ENCODE measurements around the gene TNFAIP8.

Gene TNFAIP8

DNA sequence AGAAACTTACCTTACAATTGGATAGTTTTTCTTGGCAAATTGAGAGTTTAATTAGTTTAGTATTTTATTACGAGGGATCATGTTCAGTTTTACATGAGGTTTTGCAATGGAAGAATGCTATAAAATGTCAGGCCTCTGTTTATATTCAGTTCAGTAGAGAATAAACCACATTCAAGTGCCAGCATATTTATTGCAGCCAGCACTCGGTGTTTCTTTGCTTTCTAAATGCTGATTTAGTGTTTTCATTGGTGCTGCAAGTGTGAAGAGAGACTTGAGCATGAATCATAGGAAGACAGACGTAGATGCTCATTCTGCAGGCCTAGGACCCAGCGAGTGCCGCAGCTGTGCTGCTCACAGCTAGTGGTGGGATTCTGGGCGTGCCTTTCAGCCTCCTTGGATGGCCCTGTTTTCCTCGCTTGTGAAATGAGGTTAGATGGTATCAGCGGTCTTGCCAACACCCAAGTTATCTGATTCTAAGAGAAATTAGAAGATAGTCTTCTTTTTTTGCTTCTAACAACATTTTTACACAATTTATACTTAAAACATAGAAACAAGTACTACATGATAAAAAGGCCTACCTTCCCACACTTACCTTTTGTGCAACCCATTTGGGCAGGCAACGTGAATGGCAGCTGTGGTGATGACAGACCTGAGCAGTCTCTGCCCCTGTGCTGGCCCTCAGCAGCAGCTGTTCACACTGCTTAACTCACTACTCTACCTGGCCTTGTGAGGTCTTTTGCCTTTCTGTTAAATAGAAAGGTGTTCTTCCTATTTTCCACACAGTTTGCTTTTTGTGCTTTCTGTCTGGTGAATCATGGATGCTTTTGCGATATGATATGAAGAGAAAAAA, 26.8 kb upstream of the TNFAIP8 start:
- in situ Hi-C loops (cut with MboI; ENCODE audit: low sequenced_read_pairs) = no loop called here

DNA sequence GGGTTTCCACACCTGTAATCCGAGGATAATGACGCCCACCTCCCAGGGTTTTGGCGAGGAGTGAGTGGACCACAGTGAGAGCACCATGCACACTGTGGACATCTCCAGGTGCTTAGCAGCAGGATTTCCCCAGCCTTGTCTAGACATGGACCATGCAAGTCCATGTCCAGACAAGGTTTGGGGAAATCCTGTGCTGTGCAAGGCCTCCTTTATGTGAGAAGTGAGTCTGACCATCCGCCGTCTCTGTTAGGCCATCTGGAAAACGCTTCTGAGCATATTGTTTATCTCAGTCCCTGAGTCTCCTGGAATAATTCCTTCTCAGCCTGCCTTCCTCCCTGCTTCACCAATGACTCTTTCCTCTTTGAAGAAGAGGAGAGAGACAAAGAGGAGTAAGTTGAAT, 26.2 kb upstream of the TNFAIP8 start:
- in situ Hi-C loops (cut with MboI; ENCODE audit: low sequenced_read_pairs) = no loop called here

DNA sequence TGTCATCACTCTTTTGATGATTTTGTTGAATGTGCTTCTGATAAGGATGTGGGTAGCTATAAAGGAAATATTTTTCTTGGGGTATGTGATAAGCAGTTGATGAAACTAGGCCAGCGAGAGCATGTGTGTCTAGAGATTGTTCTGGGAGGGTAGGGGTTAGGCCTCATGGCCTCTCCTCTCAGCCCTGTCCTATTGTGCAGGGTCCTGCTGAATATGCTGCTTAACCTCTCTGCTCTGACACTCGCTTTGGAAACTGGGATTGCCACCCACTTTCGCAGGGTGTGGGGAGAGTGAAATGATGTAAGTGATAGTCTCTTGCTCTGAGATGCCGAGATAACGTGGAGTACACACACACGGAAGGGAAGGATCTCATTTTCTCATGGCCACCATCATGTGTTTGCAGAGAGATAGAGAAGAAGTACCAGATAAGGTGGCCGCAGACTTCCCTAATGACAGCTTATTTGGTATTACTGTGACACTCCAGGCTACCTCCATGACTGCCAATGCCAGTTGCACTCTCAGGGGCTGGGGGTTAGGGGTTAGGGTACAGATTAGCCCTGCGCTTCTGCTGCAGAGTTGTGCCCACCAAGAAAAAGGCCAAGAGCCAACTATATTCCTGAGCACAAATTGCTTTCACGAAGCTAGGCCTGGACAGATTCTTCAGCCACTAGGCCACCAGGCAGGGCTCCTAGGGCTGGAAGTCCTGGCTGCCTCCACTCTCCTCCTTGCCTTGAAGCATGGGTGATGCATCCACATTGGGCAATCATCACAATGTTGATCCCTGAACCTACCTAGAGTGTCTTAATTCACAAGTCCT, 25.2 kb upstream of the TNFAIP8 start:
- in situ Hi-C loops (cut with MboI; ENCODE audit: low sequenced_read_pairs) = no loop called here

DNA sequence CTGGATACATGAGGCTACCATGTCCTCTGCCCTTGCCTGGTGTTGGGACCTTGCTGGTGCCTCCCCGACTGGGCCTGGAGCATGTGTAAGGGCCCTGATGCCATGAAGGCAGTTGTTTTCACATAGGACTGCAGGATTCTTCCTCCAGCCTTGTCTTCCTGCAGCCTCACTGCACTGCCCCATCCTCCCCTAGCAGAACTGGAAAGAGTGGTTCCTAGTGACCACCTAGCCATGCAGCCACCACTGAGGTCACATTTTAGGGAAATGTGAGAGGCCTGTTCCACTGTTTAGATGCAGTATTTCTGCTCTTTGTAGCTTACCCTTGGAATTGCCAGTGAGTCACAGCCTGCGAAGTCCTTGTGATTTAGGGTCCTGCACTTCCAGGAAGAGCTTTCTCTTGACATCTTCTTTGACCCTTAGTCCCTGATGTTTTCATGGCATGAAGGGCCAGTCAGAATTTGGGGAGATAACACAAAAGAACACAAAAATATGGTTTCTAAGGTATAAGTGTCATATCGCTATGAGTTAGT, 24.2 kb upstream of the TNFAIP8 start:
- in situ Hi-C loops (cut with MboI; ENCODE audit: low sequenced_read_pairs) = no loop called here

DNA sequence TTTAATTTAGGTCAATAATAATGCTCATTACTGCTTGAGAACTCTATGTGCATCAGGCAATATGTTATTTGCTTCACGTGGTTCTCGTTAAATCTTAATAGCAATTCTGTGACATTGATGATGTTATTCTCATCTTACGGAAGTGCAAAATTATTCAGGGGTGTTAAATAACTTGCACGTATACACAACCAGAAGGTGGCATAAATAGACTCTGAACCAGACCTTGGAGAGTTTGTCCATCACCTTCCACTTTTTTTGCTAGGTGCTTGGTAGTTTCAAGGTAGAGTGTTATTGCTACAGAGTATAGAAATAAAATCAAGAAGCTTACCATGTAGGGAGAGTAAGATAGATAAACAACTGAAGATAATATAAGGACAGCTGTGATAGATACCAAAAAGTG, 23.6 kb upstream of the TNFAIP8 start:
- in situ Hi-C loops (cut with MboI; ENCODE audit: low sequenced_read_pairs) = no loop called here

DNA sequence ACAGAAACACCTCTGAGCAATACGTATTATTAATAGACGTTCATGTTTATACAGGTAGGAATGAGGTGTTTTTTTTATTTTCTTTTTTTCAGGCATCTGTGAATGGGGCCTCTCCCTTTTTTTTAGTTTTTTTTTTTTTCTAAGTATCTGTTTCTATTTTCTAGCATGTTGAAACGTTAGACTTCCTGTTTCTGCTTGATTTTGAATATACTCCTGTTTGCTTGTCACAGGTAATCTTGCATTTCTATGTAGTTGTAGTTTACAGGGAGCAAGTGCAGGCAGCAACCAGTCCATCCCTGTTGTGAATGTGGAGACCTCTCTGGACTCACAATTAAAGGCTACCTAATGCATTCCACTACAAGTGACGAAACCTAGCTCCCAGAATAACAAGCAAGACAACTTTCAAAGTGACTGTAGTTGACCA, 22.8 kb upstream of the TNFAIP8 start:
- in situ Hi-C loops (cut with MboI; ENCODE audit: low sequenced_read_pairs) = no loop called here

DNA sequence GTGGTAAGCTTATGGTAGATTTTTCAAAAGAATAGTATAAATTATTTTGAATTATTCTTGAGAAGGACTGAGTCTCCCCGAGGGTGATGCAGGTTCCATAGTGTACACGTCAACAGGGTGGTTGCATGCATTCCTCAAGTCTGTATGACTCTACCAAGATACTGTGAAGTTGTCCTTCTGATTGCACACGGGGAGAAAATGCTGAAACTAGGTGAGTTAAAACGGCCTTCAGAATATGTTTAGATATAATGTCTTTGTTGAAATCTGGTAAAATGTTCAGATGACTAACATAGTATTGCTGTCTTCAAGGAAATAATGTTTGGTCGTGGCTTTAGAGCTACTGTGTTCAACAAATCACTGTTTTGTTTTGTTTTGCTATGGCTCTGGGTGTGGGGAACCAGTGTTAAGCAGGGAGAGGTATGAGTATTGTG, 22.4 kb upstream of the TNFAIP8 start:
- in situ Hi-C loops (cut with MboI; ENCODE audit: low sequenced_read_pairs) = no loop called here

DNA sequence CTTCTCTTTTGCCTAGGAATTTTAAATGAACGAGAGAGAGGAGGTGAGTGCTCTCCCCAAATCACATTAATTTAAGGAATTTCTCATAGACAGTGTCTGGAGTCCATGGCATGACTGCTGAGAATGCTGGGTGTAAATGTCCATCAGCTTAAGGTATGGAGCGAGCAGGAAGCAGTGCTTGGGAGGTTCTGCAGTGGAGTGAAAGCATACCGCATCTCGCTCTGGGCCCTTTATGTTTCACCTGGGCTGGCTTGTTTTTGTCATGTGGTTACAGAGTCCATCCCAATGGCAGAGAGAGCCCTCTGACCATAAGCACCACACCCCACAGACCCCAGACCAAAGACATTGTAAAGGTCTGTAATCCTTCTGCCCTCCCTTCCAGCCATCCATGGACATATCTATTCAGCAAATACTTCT, 20.6 kb upstream of the TNFAIP8 start:
- in situ Hi-C loops (cut with MboI; ENCODE audit: low sequenced_read_pairs) = no loop called here

DNA sequence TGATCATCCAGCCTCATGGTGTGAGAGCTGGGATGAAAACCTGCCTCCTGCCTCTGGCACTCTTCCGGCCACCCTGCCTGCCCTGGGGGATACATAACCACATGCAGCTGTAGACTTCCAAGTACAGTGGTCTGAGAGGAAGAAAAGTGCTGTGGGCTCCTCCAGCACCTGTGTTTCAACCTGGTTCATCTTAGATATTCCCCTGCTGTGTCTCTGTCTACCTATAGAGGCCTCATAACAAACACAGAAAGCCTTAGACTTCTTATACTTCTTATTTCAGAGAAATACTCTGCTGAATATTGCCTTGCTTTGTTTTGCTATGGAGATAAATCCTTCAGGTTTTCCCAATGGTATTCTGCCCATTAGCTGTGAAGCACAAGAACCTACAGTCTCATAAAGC, 19.6 kb upstream of the TNFAIP8 start:
- in situ Hi-C loops (cut with MboI; ENCODE audit: low sequenced_read_pairs) = no loop called here

DNA sequence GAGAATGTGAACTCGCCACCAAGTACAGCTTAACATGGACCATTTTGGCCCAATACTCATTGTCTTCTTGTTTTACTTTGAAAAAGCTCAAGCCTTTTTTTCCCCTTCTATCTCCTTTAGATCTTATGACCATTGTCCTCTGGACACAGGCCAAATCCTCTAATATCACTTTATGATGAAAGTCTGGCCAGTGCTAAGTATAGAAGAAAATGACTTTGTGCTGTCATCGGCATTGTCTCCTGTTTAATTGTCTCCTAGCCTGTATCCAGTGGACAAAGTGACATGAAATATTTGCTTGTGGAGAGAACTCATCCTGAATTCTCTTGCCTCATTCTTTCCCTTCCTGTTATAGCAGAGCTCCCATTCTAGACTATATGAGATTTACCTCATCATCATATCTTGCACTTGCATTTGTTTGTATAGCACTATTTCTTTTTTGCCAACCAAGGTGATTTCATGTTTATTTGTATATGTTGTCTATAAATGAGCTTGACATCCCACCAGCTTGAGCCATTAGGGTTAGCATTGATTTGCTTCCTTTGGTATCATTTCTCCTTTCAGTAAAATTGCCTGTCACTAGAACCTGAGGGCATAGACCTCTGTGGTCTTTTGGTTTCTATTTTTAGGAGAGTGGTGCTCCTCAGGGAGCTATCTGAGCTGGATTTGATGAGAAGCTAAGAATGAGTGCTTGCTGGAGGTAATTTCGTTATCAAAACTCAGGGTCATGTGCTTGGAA, 18.8 kb upstream of the TNFAIP8 start:
- in situ Hi-C loops (cut with MboI; ENCODE audit: low sequenced_read_pairs) = no loop called here

DNA sequence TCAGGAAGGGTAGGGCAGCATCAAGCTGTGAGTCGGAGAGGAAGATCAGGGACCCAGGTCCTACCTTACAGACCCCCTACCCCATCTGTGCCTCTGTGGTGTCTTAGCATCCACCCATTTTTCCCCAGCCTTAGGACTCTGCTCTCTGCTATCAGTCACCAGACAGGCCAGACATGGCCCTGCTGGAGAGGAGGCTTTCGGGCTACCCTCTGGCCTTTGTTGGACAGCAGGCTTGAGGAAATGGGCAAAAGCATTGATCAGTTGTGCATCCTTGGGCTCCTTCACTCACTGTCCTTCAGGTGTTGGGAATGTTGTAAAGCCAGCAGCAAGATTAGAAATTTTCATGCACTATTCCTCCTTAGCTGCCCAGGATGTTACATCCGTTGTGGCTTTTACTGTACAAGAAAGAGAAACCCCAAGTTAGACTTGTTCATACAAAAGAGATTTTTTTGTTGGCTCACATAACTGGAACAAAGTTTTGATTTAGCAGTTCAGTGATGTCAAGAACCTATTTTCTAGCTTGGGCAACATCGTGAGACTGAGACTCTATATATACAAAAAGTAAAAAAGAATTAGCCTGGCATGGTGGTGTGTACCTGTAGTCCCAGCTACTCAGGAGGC, 17.4 kb upstream of the TNFAIP8 start:
- in situ Hi-C loops (cut with MboI; ENCODE audit: low sequenced_read_pairs) = no loop called here

DNA sequence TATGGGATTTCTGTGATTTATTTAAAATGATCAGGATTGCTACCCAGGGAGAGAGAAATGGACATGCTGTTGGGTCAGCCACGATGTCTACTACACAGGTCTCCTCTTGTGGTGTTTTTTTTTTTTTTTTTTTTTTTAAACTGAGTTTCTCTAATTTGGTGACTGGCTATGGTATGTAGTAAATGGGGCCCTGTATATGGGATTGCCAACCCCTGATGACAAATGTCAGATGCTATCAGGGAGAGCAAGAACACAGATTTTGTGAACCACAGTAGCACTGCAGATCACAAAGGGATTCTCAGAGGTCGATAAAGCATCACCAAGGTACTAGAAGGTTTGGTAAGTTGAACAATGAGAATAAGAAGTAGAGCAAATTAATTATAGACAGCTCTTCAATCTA, 16.5 kb upstream of the TNFAIP8 start:
- in situ Hi-C loops (cut with MboI; ENCODE audit: low sequenced_read_pairs) = no loop called here

DNA sequence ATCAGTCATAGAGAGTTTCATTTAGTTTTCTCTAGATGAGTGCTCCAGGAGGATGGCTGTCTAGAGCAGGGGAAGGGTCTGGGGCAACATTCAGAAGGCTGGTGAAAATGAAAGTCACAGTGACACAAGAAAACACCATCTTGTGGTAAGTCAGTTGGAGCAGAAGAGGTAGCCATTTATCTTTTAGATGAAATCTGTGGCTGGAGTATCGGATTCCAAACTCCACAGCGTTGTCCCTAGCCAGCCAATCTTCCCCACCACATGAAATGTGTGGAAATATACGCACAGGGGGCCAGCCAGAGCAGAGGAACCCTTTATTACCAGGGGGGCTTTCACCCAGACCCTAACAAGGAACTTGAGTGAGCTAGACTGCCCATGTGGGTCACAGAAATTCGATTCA, 15.9 kb upstream of the TNFAIP8 start:
- in situ Hi-C loops (cut with MboI; ENCODE audit: low sequenced_read_pairs) = no loop called here

DNA sequence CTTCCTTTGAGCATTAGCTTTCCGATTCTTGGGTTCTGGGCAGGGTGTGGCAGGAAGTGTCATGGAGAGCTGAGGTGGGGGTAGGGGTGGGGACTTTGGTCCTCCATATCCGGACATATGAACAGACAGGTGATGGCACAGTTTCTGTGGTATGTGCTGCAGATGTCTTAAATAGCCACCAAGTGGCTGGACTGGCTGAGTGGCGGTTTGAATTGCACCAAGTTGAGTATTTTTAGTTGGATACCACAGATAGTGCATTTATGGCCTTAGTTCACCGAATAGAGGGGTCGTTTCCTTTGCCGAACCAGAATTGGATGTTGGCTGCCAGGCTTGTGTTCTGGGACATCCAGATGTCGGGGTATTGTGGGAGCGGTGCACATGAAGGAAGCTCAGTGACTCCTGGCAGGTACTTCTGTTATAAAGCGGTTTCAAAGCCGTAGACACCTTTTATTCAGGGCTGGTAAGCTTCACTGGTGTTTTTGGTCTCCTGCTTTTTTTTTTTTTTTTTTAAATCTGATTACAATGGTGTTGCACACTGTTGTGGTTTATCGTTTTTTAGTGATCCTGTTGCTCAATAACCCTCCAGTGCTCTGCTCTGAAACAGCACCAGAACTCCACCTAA, 15.1 kb upstream of the TNFAIP8 start:
- in situ Hi-C loops (cut with MboI; ENCODE audit: low sequenced_read_pairs) = no loop called here

DNA sequence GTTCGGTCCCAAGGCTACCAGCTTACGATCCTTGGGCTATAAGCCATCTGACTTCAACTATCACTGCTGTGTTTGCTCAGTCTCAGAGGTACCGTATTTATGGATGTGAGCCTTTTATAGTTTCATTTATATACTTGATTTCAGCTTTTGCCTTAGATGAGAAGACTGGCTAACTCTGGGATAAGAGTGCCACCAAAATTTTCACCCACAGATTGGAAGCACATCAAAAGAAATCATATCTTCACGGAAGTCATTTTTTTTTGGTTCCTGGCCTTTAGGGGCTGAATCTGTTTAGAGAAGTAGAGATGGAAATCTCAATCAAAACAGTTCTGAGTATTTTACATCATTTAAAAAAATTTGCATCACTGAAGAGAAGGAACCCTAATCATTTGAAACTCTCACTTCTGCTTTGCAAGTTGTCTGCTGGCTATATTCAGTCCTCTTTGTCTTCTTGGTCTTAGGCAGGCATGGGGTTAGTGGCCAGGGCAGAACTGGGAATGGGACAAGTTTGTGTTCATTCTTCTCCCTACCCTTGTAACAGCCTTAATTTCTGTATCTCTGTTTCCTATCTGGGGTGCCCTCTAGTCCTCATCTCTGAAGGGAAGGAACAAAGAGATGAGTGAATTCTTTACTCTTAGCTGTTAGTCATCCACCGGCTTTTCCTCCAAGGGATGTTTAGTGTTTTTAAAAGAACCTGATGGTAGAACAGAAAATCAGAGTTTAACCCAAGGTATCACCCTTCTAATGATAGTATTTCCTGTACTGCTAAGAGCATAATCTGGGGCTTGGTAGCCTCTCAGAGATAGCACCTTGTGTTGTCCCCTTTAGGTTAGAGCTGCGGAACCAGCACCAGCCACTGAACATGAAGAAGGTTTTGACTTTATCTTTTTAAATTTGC, 14.1 kb upstream of the TNFAIP8 start:
- in situ Hi-C loops (cut with MboI; ENCODE audit: low sequenced_read_pairs) = no loop called here

DNA sequence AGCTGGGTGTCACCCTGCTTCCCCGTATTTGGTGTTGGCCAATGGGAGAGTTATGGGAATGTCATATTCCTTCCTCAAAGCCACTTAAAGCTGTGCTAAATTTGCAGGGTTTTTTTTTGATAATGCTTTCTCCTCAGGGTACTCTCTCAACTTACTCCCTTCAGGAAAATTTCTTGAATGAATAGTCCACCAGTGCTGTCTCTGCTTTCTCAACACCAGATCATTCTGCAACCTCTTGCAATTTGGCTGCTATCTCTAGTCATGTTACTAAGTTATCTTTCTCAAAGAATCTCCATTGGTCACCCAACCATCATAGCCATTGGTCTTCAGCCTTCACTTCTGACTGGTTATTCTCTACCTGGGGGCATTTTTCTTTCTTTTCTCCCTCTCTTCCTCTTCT, 13.4 kb upstream of the TNFAIP8 start:
- in situ Hi-C loops (cut with MboI; ENCODE audit: low sequenced_read_pairs) = no loop called here

DNA sequence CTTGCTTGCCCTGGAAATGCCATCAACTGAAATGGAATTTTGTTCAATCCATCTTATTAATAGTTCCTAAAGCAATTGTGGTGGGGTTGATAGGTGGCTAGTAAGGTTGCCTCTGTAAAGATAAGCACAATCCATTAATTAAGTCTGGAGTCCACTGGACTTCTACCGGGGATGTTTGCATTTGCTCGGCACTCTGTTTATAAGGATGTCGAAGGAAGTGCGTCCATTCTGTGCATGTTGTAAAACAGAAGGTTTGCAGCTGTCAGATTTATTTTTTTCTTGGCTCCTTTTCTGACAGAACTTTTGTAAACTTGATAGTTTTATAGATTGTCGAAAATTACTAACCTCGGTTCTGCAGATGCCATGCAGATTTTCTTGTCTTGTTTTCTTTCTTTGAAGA, 12.8 kb upstream of the TNFAIP8 start:
- in situ Hi-C loops (cut with MboI; ENCODE audit: low sequenced_read_pairs) = no loop called here

DNA sequence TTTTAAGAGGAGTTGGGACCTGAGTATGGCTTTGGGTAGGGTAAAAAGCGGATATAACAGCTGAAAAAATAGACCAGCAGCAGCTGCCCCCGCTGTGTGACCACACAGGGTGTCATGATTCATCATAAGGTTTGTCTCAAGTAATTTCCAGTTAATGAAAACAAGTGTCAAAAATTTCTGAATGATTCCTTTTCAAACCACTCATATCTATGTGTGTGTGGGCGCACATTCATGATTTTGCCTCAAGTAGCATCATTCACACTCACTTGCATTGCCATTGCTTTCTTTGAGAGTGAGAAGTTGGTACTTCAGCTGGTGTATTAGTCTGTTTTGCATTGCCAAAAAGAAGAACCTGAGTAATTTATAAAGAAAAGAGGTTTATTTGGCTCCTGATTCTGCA, 12.1 kb upstream of the TNFAIP8 start:
- in situ Hi-C loops (cut with MboI; ENCODE audit: low sequenced_read_pairs) = no loop called here

DNA sequence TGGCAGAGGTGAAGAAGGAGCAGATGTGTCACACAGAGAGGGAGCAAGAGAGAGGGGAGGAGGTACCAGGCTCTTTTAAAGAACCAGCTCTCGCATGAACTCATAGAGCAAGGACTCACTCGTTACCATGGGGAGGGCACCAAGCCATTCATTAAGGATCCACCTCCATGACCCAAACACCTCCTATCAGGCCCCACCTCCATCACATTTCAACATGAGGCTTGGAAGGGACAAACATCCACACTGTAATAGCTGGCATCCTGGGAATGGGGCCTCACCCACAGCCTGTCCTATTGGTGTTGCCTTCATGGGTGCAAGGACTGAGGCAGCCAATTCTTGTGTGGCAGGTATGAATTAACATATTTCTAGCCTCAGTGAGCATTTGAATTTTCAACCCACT, 11.6 kb upstream of the TNFAIP8 start:
- in situ Hi-C loops (cut with MboI; ENCODE audit: low sequenced_read_pairs) = no loop called here

Measured in HL-60/S4 (cell line).